NCI-H1694 treated with DMSO at 0.1 percent for 48 hours (cell line): Measurements from ENCODE around the gene SBK1.

Experiments
- DNase-seq: peaks from one replicate; lab custom pipeline; 2025; lab: John Stamatoyannopoulos, UW

The SBK1 gene

GRCh38 chr16:28282045-28282444 is 10.3 kb upstream of the SBK1 start:
- no peak for DNase-seq

DNA sequence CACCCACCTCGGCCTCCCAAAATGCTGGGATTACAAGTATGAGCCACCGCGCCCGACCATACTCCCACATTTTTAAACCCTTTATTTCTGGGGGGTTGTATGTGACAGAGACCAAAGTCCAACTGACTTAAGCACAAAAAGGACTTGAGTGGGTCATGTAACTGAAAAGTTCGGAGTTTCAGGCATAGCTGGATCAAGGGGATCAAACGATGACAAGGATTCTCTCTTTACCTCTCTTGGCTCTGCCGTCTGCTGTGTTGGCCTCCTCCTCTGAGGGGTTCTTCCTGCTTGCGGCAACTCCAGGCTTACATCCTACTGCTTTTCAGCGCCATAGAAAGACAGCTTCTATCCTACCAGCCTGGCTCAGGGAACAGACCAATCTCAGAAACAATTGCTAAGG is 9.2 kb upstream of the SBK1 start:
- no peak for DNase-seq

DNA sequence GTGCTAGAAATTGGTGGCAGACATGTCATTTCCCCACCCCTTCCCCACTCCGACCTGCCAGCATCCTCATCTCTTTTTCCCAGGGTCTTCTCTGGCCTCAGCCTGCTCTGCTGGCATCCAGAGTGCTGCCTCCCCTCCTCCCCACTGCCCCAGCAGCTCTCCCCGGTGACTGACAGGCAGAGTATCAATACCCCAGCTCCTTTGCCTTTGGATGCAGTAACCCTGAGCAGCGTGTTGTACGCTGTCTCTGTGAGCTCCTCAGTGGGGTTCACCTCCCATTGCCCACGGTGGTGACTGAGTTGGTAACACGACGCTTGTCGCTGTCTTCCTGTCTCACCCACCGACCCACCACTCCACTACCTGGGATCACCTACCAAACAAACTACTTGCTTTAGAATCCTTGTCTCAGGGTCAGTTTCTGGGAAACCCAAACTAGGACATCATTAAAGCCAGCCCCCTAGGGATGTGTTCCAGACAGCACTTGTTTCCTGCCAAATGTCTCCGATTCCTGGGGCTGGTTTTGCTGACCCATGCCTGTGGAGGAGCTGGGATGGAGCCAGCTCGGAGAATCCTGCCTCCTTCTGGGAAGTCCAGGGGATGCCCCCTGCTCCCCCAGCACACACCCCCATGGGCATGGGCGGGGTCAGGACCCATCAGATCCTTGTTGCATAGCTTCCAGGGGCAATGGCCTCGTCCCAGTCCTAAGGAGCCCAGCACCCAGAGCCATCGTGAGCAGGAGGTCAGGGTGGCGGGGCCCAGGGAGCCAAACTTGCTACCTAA is 8.3 kb upstream of the SBK1 start:
- no peak for DNase-seq

DNA sequence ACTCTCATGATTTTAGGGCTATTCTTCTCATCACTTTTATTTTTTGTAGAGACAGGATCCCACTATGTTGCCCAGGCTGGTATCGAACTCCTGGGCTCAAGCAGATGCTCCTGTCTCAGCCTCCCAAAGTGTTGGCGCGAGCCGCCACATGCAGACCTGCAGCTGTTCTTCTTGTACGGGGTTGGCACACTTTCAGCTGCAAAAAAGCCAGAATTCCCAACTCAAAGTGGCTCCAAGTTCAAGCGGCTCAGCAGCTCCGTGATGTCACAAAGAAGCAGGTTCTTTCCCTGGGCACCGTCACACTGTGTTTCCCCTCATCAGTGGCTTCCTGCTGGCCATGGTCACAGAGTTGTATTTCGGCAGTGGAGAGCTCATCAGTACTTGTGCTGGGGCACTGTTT is 6.7 kb upstream of the SBK1 start:
- DNase-seq = no peak

GRCh38 chr16:28288114-28288513 is 4.2 kb upstream of the SBK1 start:
- DNase-seq = no peak

DNA sequence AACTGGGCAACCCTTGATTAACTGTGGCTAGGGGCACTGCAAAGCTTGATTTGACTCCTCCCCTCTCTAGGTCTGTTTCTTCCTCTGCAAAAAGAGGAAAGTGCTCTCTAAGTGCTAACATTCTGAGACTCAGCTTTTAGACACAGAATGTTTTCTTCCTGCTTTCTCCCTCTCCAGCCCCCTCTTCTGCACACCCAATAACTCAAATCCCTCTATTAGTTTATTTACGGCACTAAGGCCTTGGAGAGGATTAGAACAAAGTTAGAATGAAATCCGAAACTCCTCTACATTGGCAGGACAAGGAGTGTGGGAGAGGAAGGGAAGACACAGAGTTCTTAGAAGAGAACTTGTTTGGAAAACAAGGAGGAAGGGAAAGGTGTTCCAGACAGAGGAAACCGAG is 3.3 kb upstream of the SBK1 start:
- DNase-seq = no peak

DNA sequence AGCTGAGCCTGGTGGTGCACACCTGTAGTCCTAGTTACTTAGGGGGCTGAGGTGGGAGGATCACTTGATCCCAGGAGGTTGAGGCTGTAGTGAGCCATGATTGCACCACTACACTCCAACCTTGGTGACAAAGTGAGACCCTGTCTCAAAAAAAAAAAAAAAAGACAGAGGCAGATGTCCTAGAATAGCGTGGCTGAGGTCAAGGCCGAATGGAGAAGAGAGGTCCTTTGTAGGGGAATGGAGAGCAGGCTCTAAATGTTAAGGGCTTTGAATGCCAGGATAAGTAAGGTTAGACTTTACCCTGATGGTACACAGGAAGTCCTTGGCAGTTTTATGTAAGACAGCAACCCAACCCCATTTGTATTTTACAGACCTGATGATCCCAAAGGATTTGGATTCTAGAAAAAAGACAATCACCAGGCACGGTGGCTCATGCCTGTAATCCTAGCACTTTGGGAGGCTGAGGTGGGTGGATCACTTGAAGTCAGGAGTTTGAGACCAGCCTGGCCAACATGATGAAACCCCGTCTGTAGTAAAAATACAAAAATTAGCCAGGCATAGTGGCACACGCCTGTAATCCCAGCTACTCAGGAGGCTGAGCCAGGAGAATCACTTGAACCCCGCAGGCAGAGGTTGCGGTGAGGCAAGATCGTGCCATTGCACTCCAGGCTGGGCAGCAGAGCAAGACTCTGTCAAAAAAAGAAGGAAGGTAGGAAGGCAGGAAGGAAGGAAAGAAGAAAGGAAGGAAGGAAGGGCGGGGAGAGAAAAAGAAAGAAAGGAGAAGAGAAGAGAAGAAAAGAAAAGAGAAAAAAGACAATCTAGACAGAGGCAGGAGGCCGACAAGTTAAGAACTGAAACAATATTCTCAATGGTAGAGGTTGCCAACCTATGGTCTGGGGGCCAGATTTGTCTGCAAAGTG is 2.1 kb upstream of the SBK1 start:
- DNase-seq = no peak

DNA sequence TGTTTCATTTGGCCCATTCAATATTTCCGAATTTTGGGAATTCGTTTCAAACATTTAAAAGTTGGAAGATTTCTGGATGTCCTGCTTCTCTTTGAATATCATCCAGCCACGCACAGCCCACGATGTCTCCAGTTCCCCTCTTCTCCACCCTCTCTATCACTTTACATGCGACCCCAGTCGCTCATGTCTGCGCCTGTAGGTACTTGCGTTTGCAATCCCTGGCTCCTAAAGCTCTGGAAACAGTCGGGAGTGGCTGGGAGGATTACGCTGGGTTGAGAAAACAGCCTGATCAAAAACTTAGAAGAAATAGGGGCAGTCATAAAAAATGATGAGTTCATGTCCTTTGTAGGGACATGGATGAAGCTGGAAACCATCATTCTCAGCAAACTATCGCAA is 1.5 kb upstream of the SBK1 start:
- no peak for DNase-seq

DNA sequence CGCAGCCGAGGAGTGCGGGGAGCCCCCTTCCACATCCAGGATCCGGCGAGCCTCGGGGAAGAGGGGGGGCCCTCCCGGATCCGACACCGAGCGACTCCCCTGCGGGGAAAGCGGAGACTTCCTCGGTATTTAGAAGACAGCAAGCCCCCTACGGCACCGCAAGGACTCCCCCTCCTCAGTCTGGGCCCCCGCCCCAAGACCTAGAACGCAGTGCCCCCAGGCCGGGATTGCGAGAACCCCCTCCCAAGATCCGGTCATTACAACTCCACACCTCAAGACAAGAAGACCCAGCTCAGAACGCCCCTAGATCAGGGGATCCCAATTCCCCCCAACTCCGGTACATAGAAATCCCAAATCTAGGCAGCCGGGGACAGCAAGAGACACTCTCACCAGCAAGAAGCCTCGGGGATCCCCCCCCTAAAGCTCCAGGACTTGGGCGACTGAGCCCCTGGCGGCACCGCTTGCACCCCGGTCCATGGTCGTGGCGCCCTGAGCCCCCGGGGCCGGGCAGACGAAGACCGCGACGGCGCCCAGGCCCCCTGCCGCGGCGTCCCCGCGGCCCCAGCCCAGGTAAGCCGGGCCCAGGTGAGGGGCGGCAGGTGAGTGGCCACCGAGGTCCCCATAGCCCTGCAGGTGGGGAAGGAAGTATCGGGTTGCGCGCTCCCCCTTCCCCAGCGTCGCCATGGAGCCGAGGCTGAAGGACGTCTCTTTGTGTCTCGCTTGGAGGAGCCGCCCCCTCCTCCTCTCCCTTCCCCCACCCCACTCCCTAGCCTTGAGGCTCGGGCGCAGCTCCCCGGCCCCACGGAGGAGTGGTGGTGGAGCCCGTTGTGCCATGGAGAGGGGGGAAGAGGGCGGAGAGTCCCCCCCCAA is 641 bp downstream of the SBK1 start:
- no peak for DNase-seq

DNA sequence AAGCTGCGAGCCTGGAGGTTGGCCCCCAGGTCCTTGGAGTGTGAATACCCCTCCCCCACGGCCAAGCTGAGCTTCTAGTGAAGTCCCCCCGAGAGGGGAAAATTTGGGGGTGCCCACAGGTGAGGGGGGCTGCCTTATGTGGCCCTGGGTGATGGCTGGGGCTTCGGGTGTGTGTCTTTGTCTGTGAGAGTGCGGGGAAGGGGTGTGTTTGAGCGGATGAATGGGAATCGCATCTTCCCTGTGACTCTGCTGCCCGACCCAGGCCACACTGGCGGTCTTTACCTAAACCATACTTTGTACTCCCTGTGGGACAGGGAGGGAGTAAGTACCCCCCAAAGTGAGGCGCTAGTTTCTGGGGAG is 1.3 kb downstream of the SBK1 start:
- no peak for DNase-seq

- no peak for DNase-seq
Observed at GRCh38 chr16:28294201-28294600, 1.9 kb downstream of the SBK1 start.

DNA sequence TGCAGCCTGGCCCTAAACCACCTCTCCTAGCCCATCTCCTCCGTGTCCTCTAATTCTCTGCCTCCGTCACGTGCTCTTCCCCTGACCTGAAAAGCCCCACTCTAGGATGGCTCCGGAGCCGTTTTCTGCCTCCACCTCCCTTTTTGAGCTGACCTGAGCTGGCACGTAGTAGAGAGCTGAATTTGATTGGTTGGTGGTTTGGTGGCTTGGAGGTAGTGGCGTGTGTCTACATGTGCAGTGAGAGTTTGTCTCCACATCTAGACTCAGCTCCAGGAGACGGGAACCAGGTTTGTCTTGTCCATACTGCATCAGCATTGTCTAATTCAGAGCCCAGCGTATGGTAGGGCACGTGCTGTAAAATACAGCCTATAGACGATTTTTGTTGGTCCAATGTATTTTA is 3.0 kb downstream of the SBK1 start:
- no peak for DNase-seq

DNA sequence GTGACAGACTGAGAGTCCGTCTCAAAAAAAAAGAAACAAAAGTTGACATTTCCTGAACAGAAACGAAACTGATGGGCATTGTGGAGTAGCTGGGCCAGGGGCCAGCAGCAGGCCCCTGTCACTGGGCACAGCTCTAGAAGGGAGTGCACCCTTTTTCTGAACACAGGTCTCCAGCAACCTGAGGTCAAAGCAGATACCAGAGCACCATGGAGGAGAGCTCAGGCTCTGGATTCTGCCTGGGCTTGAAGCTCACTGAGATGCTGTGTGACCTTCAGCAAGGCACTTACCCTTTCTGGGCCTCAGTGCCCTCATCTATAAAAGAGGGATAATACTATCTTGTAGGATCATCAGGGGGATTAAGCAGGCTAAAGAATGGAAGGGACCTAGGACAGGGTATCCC is 5.0 kb downstream of the SBK1 start:
- DNase-seq = no peak

DNA sequence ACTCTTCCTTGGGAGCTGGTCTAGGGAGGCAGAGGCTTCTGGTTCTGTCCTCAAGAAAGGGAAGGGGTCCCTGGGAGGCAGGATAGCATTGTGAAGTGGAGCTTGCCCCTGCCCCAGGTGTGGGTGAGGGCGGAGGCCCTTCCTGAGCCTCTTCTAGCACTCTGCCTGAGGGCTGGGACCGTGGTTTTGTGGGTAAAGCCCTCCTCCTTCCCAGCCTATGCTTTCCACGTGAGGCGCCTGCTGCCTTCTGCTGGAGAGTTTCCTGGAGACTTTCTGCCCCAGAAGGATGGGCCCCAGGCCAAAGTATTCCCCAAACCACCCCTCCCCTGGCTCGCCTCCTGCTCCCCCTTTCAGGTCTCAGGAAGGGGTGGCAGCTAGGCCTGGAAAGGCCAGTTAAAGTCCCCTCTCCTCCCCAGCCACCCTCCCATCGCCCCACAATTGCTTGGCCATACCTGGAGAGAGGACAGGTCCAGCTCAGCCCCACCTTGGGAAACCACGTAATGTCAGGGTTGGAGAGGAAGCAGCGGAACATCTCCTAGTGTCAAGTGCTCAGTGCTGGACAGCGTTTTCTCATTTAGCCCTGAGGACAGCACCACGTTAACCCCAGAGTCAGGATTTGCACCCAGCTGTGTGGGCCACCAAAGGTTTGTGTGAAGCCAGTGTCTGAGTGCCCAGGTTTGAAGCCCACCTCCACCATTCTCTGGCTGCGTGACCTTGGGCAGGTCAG is 5.6 kb downstream of the SBK1 start:
- DNase-seq = no peak

DNA sequence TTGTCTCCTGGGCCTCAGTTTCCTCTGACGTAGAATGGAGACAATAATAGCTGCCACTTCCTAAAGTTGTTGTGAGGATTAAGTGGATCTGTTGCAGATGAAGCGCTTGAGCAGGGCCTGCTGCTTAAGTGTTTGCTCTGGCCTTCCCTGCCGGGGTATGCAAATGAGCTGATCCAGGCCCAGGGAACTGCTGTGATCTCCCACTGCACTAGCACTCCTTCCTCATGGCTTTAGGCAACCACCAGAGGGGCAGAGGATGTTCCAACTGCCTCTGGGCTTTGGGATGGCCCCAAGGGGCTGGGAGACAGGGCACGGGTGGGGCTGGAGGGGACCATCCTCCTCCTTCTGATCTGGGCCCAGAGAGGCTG is 6.2 kb downstream of the SBK1 start:
- DNase-seq = no peak

DNA sequence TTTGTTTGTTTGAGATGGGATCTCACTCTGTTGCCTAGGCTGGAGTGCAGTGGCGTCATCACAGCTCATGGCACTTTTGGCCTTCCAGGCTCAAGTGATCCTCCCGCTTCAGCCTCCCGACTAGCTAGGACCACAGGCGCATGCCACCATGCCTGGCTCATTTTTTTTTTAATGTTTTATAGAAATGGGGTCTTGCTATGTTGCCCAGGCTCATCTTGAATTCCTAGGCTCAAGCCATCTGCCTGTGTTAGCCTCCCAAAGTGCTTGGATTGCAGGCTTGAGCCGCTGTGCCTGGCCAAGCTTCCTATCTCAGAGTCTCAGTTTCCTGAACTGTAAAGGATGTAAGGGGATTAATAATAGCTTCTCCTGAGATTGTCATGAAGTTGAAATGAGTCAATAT is 8.0 kb downstream of the SBK1 start:
- DNase-seq = no peak

- no peak for DNase-seq
Observed at GRCh38 chr16:28301154-28301553, 8.8 kb downstream of the SBK1 start.

GRCh38 chr16:28301620-28302019 is 9.3 kb downstream of the SBK1 start:
- DNase-seq = no peak

DNA sequence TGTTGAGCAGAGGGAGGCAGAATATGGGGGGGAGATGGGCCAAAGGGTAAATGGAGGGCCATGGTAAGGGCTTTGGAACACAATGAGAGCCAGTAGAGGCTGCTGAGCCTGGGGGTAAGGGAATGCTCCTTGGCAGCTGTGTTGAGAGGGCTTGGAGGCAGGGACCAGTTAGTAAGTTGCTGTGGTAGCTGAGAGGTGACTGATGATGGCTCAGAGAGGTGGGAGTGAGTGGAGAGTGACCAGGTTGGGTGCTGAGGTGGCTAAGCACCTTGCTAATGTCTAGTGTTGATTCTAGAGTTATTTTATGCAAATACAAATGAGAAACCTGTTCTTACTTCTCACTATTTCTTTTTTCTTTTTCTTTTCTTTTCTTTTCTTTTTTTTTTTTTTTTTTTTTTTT is 10.8 kb downstream of the SBK1 start:
- DNase-seq = no peak

DNA sequence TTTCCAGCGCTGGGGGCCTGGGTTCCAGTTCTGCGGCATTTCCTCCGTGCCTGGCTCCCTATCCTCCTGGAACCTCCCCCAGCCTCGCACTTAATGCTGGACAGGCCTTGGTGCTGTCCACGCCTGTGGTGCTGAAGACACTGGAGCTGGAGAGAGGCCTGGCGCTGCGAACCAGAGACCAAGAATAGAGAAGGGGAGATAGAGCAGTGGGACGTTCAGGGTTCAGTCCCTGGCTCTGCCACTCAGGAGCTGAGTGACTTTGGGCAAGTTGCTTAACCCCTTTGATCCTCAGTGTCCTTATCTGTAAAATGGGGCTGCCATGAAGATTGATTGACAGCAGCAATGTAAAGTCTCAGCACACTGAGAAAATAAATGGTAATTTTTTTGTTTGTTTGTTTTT is 11.9 kb downstream of the SBK1 start:
- DNase-seq = no peak

DNA sequence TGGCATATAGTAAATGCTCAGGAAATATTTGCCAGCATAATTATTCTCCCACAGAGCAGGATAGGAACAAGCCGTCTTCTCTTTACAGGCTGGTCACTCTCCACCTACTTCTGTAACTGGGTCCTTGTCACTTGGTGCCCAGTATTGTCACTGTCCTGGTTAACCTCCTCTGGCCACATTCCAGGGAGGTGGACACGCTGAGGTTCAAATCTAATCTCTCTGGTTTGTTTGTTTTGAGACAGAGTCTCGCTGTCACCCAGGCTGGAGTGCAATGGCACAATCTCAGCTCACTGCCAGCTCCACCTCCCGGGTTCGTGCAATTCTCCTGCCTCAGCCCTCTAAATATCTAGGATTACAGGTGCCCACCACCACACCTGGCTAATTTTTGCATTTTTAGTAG is 15.6 kb downstream of the SBK1 start:
- DNase-seq = no peak
